RWPE1 (cell line): ENCODE data around the gene RNF157.
"Not testable (repeated sequence)": the region's sequence is repeated elsewhere in the genome, so short reads cannot be mapped to it uniquely, and the experiment has no call there.

Experiments used
- CTCF ChIA-PET: fragments of 350-600 bp; sonication (Branson Sonifier 250); formaldehyde crosslinking; extraction: SDS; loops from one replicate; lab custom pipeline; 2021; lab: Yijun Ruan, JAX
- POLR2A ChIA-PET: fragments of 400-600 bp; formaldehyde crosslinking; extraction: SDS; loops from one replicate; lab custom pipeline; 2020; ENCODE audit warnings: antibody characterized with exemption; ENCODE audit not compliant: low non-redundant PET; lab: Yijun Ruan, JAX
- DNase-seq: peaks from one replicate; pipeline ENCODE4 v3.0.0; 2012; ENCODE audit warnings: low spot score
- H3K27ac ChIP-seq: fragments of 450-650 bp; 2 replicates; pipeline ENCODE4 v1.5.1; 2017
- CTCF ChIP-seq: fragments of 450-650 bp; conservative IDR thresholded peaks from 2 replicates; pipeline ENCODE4 v1.5.1; 2017; ENCODE audit warnings: low read depth, mild to moderate bottlenecking

RNF157 gene

GRCh38 chr17:76193591-76193990 is 46.7 kb downstream of the RNF157 start:
- DNase-seq = no peak
- no peak overlapping the region for H3K27ac ChIP-seq
- POLR2A ChIA-PET = no interaction called here
- TF ChIP-seq CTCF = no peak
- CTCF ChIA-PET = interaction anchor here (0.8 kb wide), 1 partner anchor 42 kb away, joined by 3 read pairs; no protein-coding TSS in a partner anchor

- CTCF ChIA-PET = interaction anchor here (2.1 kb wide), 1 partner anchor 87 kb away, joined by 8 read pairs; no protein-coding TSS in a partner anchor
- no peak overlapping the region for H3K27ac ChIP-seq
Measured at GRCh38 chr17:76191896-76192295, 48.4 kb downstream of the RNF157 start.

GRCh38 chr17:76189741-76190140 is 50.6 kb downstream of the RNF157 start:
- no peak overlapping the region for H3K27ac ChIP-seq
- no peak for DNase-seq
- ChIA-PET POLR2A (no interaction called here), CTCF (interaction anchor here (0.6 kb wide), 1 partner anchor 20 kb away, joined by 5 read pairs; no protein-coding TSS in a partner anchor)
- TF ChIP-seq CTCF = no peak

More at GRCh38 chr17:76191896-76192295, 48.4 kb downstream of the RNF157 start:
- no peak for DNase-seq
- no peak for TF ChIP-seq CTCF
- POLR2A ChIA-PET = no interaction called here

GRCh38 chr17:76189247-76189646 is 51.0 kb downstream of the RNF157 start:
- POLR2A ChIA-PET = no interaction called here
- H3K27ac ChIP-seq = no peak overlapping the region

GRCh38 chr17:76188213-76189016 is 51.9 kb downstream of the RNF157 start:
- no peak for DNase-seq
- TF ChIP-seq CTCF = no peak
- ChIA-PET CTCF (no interaction called here), POLR2A (no interaction called here)
- no peak overlapping the region for H3K27ac ChIP-seq

More at GRCh38 chr17:76189247-76189646, 51.0 kb downstream of the RNF157 start:
- TF ChIP-seq CTCF = no peak
- DNase-seq = no peak
- CTCF ChIA-PET = interaction anchor here (0.6 kb wide), 1 partner anchor 21 kb away, joined by 5 read pairs; no protein-coding TSS in a partner anchor

GRCh38 chr17:76186774-76187173 is 53.5 kb downstream of the RNF157 start:
- H3K27ac ChIP-seq, DNase-seq, POLR2A ChIA-PET: not testable (repeated sequence)
- CTCF ChIA-PET = interaction anchor here (1.2 kb wide), 1 partner anchor 9 kb away, joined by 3 read pairs; no protein-coding TSS in a partner anchor

GRCh38 chr17:76184290-76184689 is 56.0 kb downstream of the RNF157 start:
- no peak overlapping the region for H3K27ac ChIP-seq
- no peak for DNase-seq
- ChIA-PET CTCF (interaction anchor here (0.8 to 1.0 kb wide), 3 partner anchors 12 to 59 kb away, joined by 3 to 5 read pairs (median 5); no protein-coding TSS in a partner anchor), POLR2A (no interaction called here)
- no peak for TF ChIP-seq CTCF
